Stimulated activated naive CD8-positive, alpha-beta T cell treated with anti-CD3 and anti-CD28 coated beads, Interleukin-15, amount 100 ng/mL, for 72 hours (primary cell): Measurements from ENCODE around the gene DPYSL3.
A peak's percentile ranks its signal among the peaks of the same experiment; 100 is the strongest.

Experiments used
- ATAC-seq: fragments of 150-1000 bp; cut with Tn5 transposase; 2 replicates; pipeline ENCODE4 v1.10.0; 2021; ENCODE audit warnings: mild to moderate bottlenecking, moderate library complexity
- DNase-seq, 2 donors: peaks; one replicate each; pipeline ENCODE4 v3.0.0; 2021 to 2022
- H3K27ac Mint-ChIP-seq, 2 donors: one replicate each; pipeline ENCODE4 v1.8.0; 2022; ENCODE audit warnings: mild to moderate bottlenecking in 2 of 2, mixed read lengths in 2 of 2, moderate library complexity in 2 of 2
- H3K27me3 Mint-ChIP-seq: one replicate; pipeline ENCODE4 v1.8.0; 2022; ENCODE audit warnings: mixed read lengths
- H3K4me1 Mint-ChIP-seq: one replicate; pipeline ENCODE4 v1.8.0; 2022; ENCODE audit warnings: mild to moderate bottlenecking, mixed read lengths
- H3K4me3 Mint-ChIP-seq, 2 donors: one replicate each; pipeline ENCODE4 v1.8.0; 2022; ENCODE audit warnings: mild to moderate bottlenecking in 2 of 2, mixed read lengths in 2 of 2, moderate library complexity in 1 of 2
- H3K9me3 Mint-ChIP-seq, 2 donors: one replicate each; pipeline ENCODE4 v1.8.0; 2022; ENCODE audit warnings: mixed read lengths in 2 of 2

Gene DPYSL3

GRCh38 chr5:147412561-147412960 is 97.3 kb downstream of the DPYSL3 start:
- H3K4me1 Mint-ChIP-seq, result no peaks in the 10 kb centered on the region
- DNase-seq (no peak), ATAC-seq (no peak)
- H3K9me3 Mint-ChIP-seq, result no peaks in the 10 kb centered on the region
- H3K4me3 Mint-ChIP-seq, result no peak overlapping the region
- no peak overlapping the region for H3K27ac Mint-ChIP-seq
- H3K27me3 Mint-ChIP-seq, result no peaks in the 10 kb centered on the region

GRCh38 chr5:147411359-147412319 is 98.2 kb downstream of the DPYSL3 start:
- Mint-ChIP-seq H3K4me1 (no peaks in the 10 kb centered on the region), H3K27me3 (no peaks in the 10 kb centered on the region), H3K27ac (no peak overlapping the region), H3K4me3 (no peak overlapping the region), H3K9me3 (no peaks in the 10 kb centered on the region)
- ATAC-seq (no peak), DNase-seq (no peak)

- no peak for DNase-seq
- Mint-ChIP-seq H3K27ac (no peak overlapping the region), H3K4me3 (no peak overlapping the region), H3K4me1 (no peaks in the 10 kb centered on the region), H3K9me3 (no peaks in the 10 kb centered on the region), H3K27me3 (no peaks in the 10 kb centered on the region)
- ATAC-seq, result no peak
Measured at GRCh38 chr5:147410496-147411358, 99.1 kb downstream of the DPYSL3 start.

- H3K4me3 Mint-ChIP-seq, result no peak overlapping the region
- DNase-seq (no peak), ATAC-seq (no peak)
- H3K27ac Mint-ChIP-seq, result no peak overlapping the region
- no peaks in the 10 kb centered on the region for H3K27me3 Mint-ChIP-seq
- no peaks in the 10 kb centered on the region for H3K4me1 Mint-ChIP-seq
- H3K9me3 Mint-ChIP-seq, result no peaks in the 10 kb centered on the region
Measured at GRCh38 chr5:147408980-147409379, 100.9 kb downstream of the DPYSL3 start.

- Mint-ChIP-seq H3K9me3 (no peaks in the 10 kb centered on the region), H3K4me1 (no peaks in the 10 kb centered on the region), H3K27me3 (no peaks in the 10 kb centered on the region), H3K27ac (no peak overlapping the region), H3K4me3 (no peak overlapping the region)
- DNase-seq (no peak), ATAC-seq (no peak)
Measured at GRCh38 chr5:147407094-147407681, 102.7 kb downstream of the DPYSL3 start.

GRCh38 chr5:147406636-147407035 is 103.2 kb downstream of the DPYSL3 start:
- no peak for DNase-seq
- H3K9me3 Mint-ChIP-seq, result no peaks in the 10 kb centered on the region
- ATAC-seq, result no peak
- no peak overlapping the region for H3K4me3 Mint-ChIP-seq
- no peak overlapping the region for H3K27ac Mint-ChIP-seq
- H3K4me1 Mint-ChIP-seq, result no peaks in the 10 kb centered on the region
- no peaks in the 10 kb centered on the region for H3K27me3 Mint-ChIP-seq

- DNase-seq (no peak), ATAC-seq (no peak)
- Mint-ChIP-seq H3K27ac (no peak overlapping the region), H3K9me3 (no peaks in the 10 kb centered on the region), H3K4me3 (no peak overlapping the region), H3K27me3 (no peaks in the 10 kb centered on the region), H3K4me1 (no peaks in the 10 kb centered on the region)
Measured at GRCh38 chr5:147404706-147405105, 105.2 kb downstream of the DPYSL3 start.

- H3K4me3 Mint-ChIP-seq, result no peak overlapping the region
- no peaks in the 10 kb centered on the region for H3K27me3 Mint-ChIP-seq
- H3K27ac Mint-ChIP-seq, result no peak overlapping the region
- DNase-seq (no peak), ATAC-seq (no peak)
- no peaks in the 10 kb centered on the region for H3K9me3 Mint-ChIP-seq
- H3K4me1 Mint-ChIP-seq, result no peaks in the 10 kb centered on the region
Measured at GRCh38 chr5:147403651-147404640, 105.9 kb downstream of the DPYSL3 start.

- H3K27me3 Mint-ChIP-seq, result no peaks in the 10 kb centered on the region
- no peaks in the 10 kb centered on the region for H3K4me1 Mint-ChIP-seq
- no peak overlapping the region for H3K27ac Mint-ChIP-seq
- no peaks in the 10 kb centered on the region for H3K9me3 Mint-ChIP-seq
- H3K4me3 Mint-ChIP-seq, result no peak overlapping the region
- no peak for ATAC-seq
- no peak for DNase-seq
Measured at GRCh38 chr5:147400881-147401280, 109.0 kb downstream of the DPYSL3 start.

- ATAC-seq (no peak), DNase-seq (no peak)
- H3K4me1 Mint-ChIP-seq, result no peaks in the 10 kb centered on the region
- no peak overlapping the region for H3K27ac Mint-ChIP-seq
- H3K9me3 Mint-ChIP-seq, result no peaks in the 10 kb centered on the region
- no peaks in the 10 kb centered on the region for H3K27me3 Mint-ChIP-seq
- H3K4me3 Mint-ChIP-seq, result no peak overlapping the region
Measured at GRCh38 chr5:147400126-147400809, 109.6 kb downstream of the DPYSL3 start.

- DNase-seq (no peak), ATAC-seq (no peak)
- H3K9me3 Mint-ChIP-seq, result no peaks in the 10 kb centered on the region
- H3K27me3 Mint-ChIP-seq, result no peaks in the 10 kb centered on the region
- no peak overlapping the region for H3K4me3 Mint-ChIP-seq
- no peak overlapping the region for H3K27ac Mint-ChIP-seq
- no peaks in the 10 kb centered on the region for H3K4me1 Mint-ChIP-seq
Measured at GRCh38 chr5:147398860-147399259, 111.0 kb downstream of the DPYSL3 start.

GRCh38 chr5:147397616-147398015 is 112.3 kb downstream of the DPYSL3 start:
- no peaks in the 10 kb centered on the region for H3K9me3 Mint-ChIP-seq
- ATAC-seq (no peak), DNase-seq (no peak)
- no peaks in the 10 kb centered on the region for H3K27me3 Mint-ChIP-seq
- H3K27ac Mint-ChIP-seq, result no peak overlapping the region
- no peaks in the 10 kb centered on the region for H3K4me1 Mint-ChIP-seq
- no peak overlapping the region for H3K4me3 Mint-ChIP-seq

GRCh38 chr5:147396070-147396823 is 113.6 kb downstream of the DPYSL3 start:
- Mint-ChIP-seq H3K4me1 (no peaks in the 10 kb centered on the region), H3K4me3 (no peak overlapping the region), H3K27ac (peak overlapping the region in 1 of 2 donors; percentile 57), H3K27me3 (no peaks in the 10 kb centered on the region), H3K9me3 (no peaks in the 10 kb centered on the region)
- no peak for ATAC-seq
- no peak for DNase-seq
